ENCODE measurements around the gene CELSR3.
A peak's percentile ranks its signal among the peaks of the same experiment; 100 is the strongest.

CELSR3 gene

DNA sequence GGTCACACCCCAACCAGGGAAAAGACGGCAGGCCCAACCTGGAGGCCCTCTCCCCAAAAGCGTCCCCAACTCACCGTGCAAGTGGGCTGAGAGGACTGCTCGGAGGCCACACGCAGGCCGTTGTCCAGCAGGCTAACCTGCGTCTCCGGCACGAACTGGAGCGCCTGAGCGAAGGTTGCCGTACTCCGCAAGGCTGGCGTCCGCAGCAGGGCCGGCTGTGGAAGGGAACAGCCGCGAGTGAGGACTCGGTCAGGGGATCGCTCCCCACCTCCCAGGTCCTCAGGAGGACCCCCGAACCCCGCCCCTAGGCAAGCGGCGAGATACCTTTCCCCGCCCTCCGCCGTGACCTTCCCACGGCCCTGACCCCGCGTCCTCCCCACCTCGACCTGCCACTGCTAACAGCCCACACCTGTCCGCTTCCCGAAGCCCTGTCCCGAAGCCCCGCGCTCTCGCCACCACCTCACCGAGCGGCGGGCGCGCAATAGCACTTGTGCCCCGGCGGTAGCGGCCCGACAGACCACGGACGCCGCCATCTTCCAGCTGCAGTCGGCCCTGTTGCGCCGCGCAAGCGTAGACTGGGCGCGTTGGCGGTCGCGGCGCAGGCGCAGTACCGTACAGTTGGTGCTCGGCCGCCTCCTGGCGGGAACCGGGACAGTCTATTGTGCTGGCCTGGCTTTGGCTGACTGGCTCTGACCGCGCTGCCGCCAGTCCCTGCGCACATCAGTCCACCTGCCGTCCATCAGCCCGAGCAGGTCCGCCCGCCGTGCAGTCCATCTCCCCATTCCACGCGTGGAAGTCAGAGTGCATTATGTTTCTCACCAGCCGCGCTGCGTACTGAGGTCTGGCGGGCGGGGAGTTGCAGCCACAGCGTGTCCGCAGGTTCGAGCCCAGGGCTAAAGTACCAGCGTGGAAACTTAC, 53.3 kb downstream of the CELSR3 start, which contains the start of gene UQCRC1:
TSS of gene UQCRC1 (minus strand) at position 559 of the 918 bp plus-strand sequence. CDS start at position 533, 26 bp downstream.
- DNase-seq (ENCODE audit: insufficient read length, low spot score) (peak; percentile 97), FAIRE-seq (peak; percentile 99)

DNA sequence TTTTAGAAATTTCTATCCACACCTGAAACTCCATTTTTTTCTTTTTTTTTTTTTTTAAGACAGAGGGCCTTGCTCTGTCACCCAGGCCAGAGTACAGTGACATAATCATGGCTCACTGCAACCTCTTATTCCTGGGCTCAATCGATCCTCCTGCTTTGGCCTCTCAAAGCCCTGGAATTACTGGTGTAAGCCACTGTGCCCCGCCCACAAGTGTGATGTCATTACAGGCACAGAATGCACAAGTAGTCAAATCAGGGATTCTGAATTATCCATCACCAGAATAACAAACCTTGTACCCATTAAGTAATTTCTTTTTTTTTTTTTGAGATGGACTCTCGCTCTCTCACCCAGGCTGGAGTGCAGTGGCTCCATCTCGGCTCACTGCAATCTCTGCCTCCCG, 55.2 kb downstream of the CELSR3 start:
- FAIRE-seq (no peak), DNase-seq (ENCODE audit: insufficient read length, low spot score) (no peak)

DNA sequence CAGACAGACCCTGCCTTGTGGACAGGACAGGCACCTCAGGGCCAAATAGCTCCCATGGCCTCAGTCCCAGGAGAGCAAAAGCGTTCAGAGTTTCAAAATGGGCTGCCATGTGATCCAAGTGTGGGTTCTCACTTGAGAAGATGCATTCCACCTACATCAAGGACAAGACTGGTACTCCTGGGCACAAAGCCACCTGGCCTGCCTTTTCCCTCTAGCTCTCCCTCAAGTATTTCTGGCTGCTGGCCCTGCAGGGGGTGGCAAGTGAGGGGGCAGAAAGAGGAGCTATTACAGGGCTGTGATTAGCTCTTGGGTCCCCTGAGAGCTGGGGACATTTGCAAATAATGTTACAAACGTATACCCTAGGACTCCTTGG, 61.1 kb downstream of the CELSR3 start:
- no peak for FAIRE-seq
- no peak for DNase-seq (ENCODE audit: insufficient read length, low spot score)

DNA sequence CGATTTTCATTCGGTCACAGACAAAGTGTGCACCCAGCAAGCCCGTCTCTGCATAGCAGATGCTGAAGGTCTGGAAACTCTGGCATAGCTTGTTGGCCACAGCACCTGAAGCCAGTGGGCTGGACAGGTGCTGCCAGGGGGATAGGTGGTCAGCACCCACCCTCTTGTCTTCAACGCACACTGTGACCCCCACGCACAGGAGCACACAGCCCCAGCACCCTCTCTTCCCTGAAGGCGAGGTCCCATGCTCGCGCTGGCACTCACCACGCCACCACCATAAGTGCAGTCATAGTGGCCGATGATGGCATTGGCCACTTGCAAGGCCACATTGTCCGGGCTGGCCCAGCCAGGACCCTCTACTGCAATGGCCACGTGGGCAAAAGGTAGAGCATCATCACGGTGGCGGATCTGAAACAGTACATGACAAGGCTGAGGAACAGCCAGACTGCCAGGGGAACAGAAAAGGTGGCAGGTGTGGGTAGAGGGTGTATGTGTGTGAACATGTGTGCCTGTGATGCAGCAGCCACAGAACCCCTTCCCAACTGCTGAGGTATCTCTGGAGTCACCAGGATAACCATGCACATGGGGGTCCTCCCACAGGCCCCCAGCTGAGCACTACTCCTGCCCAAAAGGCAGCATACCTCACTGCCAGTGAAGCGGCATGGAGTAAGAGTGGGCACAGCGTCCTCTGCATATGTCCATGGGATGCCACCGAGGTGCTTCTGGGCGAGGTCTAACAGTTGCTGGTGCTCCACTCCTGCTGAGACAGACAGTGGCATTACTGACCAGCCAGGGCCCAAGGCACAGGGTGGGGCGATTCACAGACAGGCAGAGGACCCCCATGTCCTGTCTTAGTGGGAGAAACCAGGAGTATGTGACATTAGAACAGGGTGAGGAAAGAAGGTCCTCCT, 61.7 kb downstream of the CELSR3 start:
- DNase-seq (ENCODE audit: insufficient read length, low spot score) (no peak), FAIRE-seq (no peak)

DNA sequence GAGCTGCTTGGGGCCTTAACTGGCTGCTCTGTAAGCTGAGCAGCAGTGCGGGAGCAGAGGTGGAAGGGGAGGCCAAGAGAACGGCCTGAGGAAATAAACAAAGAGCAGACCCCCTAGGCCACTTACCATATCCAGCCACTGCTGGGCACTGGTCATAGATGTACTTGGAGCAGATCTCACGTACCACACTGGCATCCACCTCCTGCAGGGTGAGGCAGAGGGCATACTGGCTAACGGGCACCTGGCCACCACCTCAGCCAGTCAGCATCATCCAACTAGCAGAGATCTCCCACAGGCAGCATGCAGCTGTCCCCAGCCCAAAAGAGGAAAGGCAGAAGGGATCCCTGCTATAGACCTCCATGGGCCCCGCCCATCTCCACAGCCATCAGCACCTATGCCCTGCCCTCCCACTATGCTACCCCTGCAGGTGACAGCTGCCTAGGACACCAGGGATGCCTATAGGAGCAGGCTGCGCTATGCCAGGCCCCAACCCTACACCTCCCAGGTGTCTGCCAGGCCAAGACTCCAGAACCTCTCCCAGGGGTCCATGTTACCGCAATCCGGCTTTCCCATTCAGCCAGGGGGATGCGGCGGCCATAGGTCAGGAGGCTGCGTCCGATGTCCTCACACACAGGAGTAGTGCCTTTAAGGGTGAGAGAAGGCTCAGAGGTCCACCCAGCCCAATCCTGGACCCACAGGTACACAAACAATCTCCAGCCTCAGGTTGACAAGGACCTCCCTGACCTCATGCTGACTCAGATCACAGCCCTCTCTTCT, 63.0 kb downstream of the CELSR3 start:
- no peak for DNase-seq (ENCODE audit: insufficient read length, low spot score)
- no peak for FAIRE-seq

DNA sequence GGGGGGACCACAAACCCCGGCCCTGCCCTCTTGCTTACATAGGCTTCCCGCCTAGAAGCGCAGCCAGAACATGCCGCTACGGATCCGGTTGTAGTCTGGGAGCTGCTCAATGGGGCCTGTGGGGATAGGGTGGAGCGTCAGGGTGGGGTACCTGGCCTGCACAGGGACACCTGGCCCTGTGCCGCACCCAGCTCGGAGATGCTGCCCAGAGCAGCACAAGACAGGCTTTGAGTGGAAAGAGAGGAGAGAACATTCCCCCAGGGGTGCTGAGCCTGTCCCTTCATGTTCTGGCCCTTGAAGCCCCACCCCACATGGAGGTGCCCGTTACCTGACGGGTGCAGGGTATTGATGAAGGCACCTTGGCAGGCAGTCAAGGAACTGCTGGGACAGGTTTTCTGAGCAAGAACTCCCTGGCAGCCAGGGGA, 63.6 kb downstream of the CELSR3 start:
- FAIRE-seq (peak; percentile 58), DNase-seq (ENCODE audit: insufficient read length, low spot score) (no peak)

DNA sequence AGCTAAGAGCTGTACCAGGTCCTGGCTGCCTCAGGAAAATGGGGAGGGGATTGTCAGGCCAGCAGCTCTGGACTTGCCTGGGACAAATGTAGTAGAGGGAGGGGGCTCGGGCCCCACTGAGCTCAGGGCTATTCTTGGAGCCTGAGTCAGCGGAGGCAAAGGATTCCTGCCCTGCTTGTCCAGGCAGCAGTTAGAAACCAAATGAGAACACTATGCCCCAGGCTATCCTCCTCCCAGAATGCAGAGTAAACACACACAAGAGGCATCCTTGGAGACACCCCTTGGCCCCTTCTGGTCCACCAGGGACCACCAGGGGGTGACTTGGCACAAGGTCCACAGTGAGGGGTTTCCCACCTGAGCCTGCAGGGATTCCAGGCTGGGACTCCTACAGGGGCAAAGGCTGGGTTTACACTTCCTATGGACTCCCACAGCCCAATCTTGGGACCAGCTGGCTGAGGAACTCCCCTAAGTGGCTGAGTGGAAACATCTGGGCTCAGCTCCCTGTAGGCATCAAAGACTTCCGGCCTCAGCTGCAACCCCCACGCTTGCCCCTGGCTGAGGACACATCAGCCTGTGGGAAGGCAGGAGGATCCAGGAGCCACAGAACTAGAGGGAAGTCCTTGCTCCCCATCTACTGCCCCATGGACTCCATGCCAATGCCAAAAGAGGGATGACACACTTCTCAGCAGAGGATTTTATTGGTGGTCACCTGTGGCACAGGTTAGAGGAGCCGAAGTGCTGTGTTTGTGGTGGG, 64.2 kb downstream of the CELSR3 start:
- DNase-seq (ENCODE audit: insufficient read length, low spot score) = peak; percentile 84
- FAIRE-seq = peak; percentile 90

DNA sequence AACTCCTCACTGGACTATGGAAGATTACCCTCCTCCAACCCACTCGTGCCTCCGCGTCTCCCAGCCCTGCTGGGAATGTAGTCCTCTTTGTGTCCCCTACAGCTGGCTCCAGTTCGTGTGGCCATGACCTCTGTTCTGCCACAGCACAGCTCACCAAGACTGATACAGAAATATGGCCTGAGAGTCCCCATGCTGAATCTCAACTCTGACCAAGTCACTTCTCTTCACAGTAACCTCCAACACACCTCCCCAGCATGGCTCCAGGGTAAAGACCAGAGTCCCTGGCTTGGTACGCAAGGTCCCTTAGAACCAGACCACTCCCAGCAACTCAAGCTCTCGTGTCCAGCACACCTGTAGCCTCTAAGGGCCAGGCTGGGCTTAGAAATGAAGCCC, 65.3 kb downstream of the CELSR3 start:
- DNase-seq (ENCODE audit: insufficient read length, low spot score) (no peak), FAIRE-seq (peak; percentile 67)

DNA sequence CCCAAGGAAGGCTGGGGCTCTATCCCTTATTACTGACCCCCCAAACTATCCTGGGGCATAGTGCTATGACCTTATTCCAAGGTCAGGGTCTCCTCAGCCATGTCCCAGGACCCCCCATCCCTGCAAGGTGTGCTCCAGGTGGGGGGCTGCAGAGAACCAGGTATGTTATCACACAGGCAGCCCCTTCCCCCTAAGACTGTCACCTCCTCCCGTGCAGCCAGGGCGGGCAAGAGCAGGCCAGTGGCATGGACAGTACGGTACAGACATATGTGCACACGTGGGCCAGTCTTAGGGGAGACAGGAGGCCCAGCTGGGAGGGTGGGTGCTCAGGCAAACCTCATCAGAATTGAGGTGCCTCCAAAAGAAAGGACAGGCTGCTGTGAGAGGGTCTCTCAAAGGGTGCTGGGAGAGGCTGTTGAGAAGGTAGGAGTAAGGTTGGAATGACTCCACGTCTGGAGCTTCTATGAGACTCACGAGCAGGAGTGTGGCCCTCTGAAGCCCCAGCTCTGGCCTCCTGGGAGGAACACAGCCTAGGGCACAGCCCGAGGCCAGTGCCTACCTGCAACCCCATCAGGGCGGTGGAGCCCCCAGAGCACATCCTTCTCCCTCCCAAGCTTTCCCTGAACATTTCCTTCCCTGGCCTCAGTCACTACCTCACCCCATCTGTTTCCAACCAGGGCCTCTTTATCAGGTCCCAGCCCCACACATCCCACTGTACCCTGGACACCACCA, 65.8 kb downstream of the CELSR3 start:
- no peak for FAIRE-seq

DNA sequence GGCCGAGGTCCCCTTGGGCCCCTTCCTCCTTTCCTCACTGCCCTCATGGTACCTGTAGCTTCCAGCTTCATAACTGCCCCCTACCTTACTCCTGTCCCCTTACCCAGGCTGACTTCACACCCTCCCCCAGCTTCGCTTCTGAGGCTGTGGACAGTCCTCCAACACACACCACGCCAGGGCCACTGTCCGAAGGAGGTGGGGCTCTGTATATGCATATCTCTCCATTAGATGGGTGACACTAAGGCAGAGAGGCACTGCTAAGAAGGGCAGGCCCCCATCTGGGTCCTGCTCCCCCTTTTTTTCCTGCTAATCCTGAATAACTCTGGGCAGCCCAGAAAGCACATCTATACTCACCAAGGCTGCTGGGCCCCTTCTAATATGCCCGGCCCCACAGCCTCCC, 66.5 kb downstream of the CELSR3 start:
- DNase-seq (ENCODE audit: insufficient read length, low spot score) (no peak), FAIRE-seq (no peak)

More for the DNA sequence above, 65.8 kb downstream of the CELSR3 start:
- DNase-seq (ENCODE audit: insufficient read length, low spot score) = no peak

DNA sequence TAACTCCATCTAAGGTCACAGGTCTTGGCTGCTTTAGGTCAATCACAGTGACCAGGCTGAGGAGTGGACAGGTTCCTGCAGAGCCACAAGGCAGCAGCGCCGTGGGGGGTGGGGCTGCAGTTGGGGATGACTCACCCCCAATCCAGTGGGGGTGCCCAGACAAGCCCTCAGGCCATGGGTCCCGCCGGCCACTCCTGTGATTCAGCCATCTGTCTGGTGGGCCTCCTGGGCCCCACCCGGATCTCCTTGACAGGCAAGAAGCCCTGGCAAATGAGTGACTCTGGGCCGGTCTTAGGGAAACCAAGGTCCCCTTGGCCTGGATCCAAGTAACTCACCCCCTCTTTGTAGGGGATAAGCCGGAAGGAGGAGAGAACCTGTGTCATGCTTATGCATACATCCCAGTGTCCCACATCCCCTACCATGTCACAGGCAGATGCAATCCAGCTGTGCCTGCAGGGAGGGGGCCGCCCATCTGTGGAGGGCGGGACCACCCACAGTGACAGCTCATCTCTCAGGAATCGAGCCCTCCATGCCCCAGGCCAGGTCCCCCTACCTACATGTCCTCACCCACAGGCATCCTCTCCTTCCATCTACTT, 67.1 kb downstream of the CELSR3 start:
- DNase-seq (ENCODE audit: insufficient read length, low spot score) (peak; percentile 95), FAIRE-seq (peak; percentile 98)

DNA sequence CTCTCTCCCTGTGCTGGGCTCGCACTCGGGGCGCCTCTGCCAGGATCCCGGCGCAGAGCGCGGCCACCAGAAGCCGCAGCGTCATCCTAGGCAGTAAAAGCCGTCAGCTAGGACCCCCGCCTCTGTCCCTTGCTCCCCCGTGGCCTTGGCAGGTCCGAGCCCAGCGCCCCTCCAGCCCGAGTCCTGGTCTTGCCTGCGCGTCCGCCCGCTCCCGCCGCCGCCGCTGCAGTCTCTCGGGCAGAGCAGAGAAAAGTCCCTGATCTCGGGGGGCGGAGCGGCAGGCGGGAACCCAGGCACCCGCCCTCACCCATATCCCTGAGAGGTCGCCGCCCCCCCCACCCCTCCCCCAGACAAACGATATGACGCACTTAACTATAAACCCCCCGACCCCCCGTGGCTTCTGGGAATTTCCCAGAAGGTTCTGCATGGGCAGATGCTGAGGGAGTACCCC, 67.6 kb downstream of the CELSR3 start, which contains the start of gene COL7A1:
TSS of gene COL7A1 (minus strand) at position 255 of the 451 bp plus-strand sequence. CDS start at position 85, 170 bp downstream.
- FAIRE-seq (no peak), DNase-seq (ENCODE audit: insufficient read length, low spot score) (no peak)

DNA sequence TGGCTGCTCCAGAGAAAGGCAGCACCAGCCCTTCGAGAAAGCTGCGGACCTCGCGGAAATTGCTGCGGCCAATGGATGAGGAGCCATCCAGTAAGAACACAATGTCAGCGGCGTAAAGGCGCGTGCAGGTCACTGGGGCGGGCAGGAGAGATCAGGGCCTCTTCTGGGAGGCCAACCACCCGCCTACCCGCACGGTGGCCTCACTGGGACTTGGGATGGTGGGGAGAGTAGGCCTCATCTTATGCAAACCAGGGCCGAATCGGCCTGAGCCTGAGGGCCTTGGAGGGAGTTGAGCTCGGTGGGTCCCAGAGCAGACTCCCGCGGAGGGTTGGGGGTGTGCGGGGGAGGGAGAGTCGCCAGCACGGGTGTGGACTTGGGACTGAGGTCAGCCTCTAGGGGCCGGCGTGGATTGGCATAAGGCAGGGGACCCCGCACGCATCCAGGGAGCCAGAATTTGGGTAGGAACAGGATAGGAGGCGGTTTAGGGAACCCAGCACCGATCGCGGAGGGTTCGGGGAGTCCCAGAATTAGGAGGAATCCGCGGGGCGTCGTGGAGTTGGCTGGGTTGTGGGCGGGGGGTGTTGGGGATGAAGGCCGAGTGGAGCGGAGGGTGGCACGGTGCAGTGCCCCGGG, 68.2 kb downstream of the CELSR3 start:
- FAIRE-seq (no peak), DNase-seq (ENCODE audit: insufficient read length, low spot score) (no peak)

DNA sequence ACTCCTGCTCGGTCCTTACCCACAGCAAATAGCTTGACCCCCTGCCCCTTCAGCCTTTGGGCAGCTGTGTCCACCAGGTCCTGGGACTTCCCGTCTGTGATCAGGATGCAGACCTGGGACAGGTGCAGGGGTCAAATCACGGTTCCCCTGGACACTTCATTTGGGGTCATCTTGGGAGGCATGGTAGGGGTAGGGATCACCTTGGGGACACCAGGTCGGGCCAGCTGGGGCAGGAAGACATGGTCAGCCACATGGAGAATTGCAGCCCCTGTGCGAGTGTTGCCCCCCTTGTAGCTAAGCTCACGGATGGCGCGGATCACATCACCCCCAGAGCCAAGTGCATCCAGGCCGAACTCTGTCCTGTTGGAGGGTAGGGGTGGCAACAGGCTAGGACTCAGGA, 69.3 kb downstream of the CELSR3 start:
- no peak for FAIRE-seq

DNA sequence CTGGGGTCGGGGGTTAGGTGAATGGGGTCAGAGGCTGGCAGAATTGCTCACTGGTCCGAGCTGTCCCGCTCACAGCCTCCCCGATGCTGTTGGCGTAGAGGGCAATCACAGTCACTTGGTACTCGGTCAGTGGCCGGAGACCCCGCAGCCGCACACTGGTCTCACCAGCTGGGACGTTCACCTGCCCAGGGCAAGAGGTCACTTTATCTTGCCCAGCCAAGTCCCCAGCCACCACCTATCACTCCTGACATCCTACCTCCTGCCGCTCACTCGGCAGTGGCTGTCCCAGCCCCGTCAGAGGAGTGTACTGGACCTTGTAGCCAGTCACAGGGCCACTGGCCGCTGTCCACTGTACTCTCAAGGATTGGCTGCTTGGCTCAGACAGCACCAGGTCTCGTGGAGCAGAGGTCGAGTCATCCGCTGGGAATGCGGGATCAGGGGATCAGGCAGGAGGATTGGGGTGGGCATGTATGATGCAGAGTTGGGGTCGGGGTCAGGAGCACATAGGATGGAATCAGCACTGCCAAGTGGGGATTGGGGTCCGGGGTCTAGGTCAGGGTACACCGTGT, 70.1 kb downstream of the CELSR3 start:
- FAIRE-seq = no peak
- DNase-seq (ENCODE audit: insufficient read length, low spot score) = no peak

More for the DNA sequence above, 69.3 kb downstream of the CELSR3 start:
- DNase-seq (ENCODE audit: insufficient read length, low spot score) = no peak

DNA sequence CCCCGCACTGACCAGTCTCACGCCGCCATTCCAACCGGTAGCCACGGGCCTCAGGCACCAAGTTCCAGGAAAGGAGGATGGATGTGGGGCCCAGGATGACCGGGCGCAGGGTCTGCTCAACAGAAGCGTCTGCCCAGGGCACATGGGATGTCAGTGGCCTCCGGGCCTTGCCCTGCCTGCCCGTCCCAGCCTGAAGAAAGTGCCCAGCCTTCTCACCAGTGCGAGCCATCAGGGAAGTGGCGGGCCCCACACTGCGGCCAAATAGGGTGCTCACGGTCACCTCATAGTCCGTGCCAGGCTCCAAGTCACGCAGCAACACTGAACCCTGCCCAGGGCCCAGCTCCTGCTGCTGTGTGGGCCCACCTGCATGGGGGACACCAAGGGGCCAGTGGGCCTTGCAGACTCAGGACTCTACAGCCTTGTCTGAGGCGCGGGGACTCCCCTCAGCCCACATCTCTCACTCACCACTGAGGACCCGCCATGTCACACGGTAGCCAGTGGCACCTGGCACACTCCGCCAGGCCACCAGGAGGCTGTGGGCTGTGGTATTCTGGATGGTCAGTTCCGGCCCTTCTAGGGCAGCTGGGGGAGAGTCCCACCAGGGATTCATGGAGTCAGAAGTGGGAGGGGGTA, 70.7 kb downstream of the CELSR3 start:
- FAIRE-seq = no peak

DNA sequence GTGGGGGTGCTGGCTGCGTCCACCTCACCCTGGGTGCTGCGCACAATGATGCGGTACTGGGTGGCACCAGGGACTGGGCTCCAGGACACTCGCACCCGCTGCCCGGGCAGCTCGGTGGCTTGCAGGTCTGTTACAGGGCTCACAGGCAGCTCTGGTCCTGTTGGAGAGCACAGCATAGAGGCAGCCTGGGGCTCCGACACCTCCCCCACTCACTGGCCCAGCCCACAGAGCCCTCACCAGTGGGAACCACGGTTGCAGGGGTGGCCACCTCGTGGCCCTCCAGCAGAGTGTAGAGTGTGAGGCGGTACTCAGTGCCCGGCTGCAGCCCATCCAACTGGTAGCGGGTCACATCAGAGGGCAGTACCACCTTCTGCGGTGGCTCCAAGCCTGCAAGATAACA, 71.2 kb downstream of the CELSR3 start:
- no peak for FAIRE-seq
- DNase-seq (ENCODE audit: insufficient read length, low spot score) = no peak

More for the DNA sequence above, 70.7 kb downstream of the CELSR3 start:
- DNase-seq (ENCODE audit: insufficient read length, low spot score) = no peak

Data from HTR-8/SVneo (cell line).